K562 (cell line): ENCODE results near the gene GABRR1. TPM values are rescaled to one million over a fixed set of nuclear protein-coding genes. Genes with fewer than 3 reads are reported as not detected.

Source experiments
- ARID3A ChIP-seq: IDR thresholded peaks from 2 replicates; pipeline ENCODE4 v1.6.1; 2012; ENCODE audit warnings: low read depth, low read length, improper control_type of control experiment, borderline replicate concordance
- ATF6 ChIP-seq: sonication (generic); formaldehyde crosslinking; IDR thresholded peaks from 2 replicates; pipeline ENCODE4 v1.4.0; 2020; ENCODE audit warnings: mild to moderate bottlenecking, missing genetic modification reagents
- GTF2F1 ChIP-seq: IDR thresholded peaks from 2 replicates; pipeline ENCODE4 v1.6.1; 2011; ENCODE audit warnings: low read depth, low read length, improper control_type of control experiment
- SFPQ ChIP-seq: fragments of 200-400 bp; formaldehyde crosslinking; IDR thresholded peaks from 2 replicates; pipeline ENCODE4 v1.6.1; 2017; ENCODE audit warnings: mild to moderate bottlenecking, low read depth, low read length, moderate library complexity
- ZBTB43 ChIP-seq: sonication (generic); formaldehyde crosslinking; IDR thresholded peaks from 2 replicates; pipeline ENCODE4 v1.8.0; 2023; ENCODE audit warnings: mild to moderate bottlenecking, missing genetic modification reagents
- ZNF143 ChIP-seq: sonication (generic); formaldehyde crosslinking; IDR thresholded peaks from 2 replicates; pipeline ENCODE4 v1.9.0; 2022; ENCODE audit warnings: mild to moderate bottlenecking, missing genetic modification reagents
- polyA plus RNA-seq, 8 experiments: library from polyadenylated mRNA; depleted of rRNA in 4 of 8; stranded (reverse) in 5 of 8; unstranded in 3 of 8; fragments of >200 nt; fragmentation: Nextera tagmentation in 2 of 8; fragmentation: Illumina TruSeq in 1 of 8; extraction: Ambion mirVana in 2 of 8; extraction: Trizol in 1 of 8; gene quantifications; 2 replicates each; pipeline versions ENCODE4 v1.2.1 to v1.2.3, GENCODE V29; 2011 to 2014; ENCODE audit warnings: inconsistent platforms in 1 of 8, missing spikeins in 1 of 8
- total RNA-seq, 7 experiments: library from RNA; depleted of rRNA in 6 of 7; stranded (reverse); fragments of >200 nt in 6 of 7; fragmentation: Illumina TruSeq in 2 of 7; extraction: Trizol in 2 of 7; gene quantifications; 2 replicates each; pipeline versions ENCODE4 v1.2.1 to v1.2.3, GENCODE V29; 2011 to 2021; ENCODE audit warnings: low replicate concordance in 1 of 7

Gene GABRR1
- total and polyA plus RNA-seq, 9 of the 15 experiments (the other 6 are each of a cell fraction or from before 2014, with no cell fraction given): not detected

- TF ChIP-seq ATF6 (CRISPR knock-in tag) (no peak), GTF2F1 (no peak), SFPQ (no peak), ARID3A (no peak), ZNF143 (CRISPR knock-in tag) (no peak), ZBTB43 (no peak)
Observed at GRCh38 chr6:89132057-89132456, 85.1 kb downstream of the GABRR1 start (continued).
